ENCODE measurements around the gene HPCA.
A peak's percentile ranks its signal among the peaks of the same experiment; 100 is the strongest.
"Not testable (repeated sequence)": the region's sequence is repeated elsewhere in the genome, so short reads cannot be mapped to it uniquely, and the experiment has no call there.

Gene HPCA

GRCh38 chr1:32900956-32901822 lies 14.9 kb downstream of the HPCA start, which contains the start of gene TMEM54:
TMEM54 (minus strand) TSS chr1:32901389; CDS start chr1:32901238, 151 bp downstream.
- Histone ChIP-seq H3K4me3 (ENCODE audit: low read length) (peak within 1 kb of the TSS; percentile 76), H3K36me3 (ENCODE audit: control insufficient read depth, insufficient read depth, low read length, severe bottlenecking) (no peaks in the 10 kb centered on the region), H3K9ac (ENCODE audit: low read length) (peak within 1 kb of the TSS; percentile 78), H3K9me3 (ENCODE audit: control insufficient read depth, low read length) (no peaks in the 10 kb centered on the region), H3K27me3 (replicated peaks; ENCODE audit: control insufficient read depth, insufficient read depth, low read length) (no peaks in the 10 kb centered on the region), H3K4me1 (ENCODE audit: control insufficient read depth, insufficient read depth, low read length) (no peaks in the 10 kb centered on the region)
- peak; percentile 83 for DNase-seq (ENCODE audit: low read depth)

- DNase-seq (ENCODE audit: low read depth), result no peak
- Histone ChIP-seq H3K4me1 (ENCODE audit: control insufficient read depth, insufficient read depth, low read length) (no peaks in the 10 kb centered on the region), H3K9me3 (ENCODE audit: control insufficient read depth, low read length) (no peaks in the 10 kb centered on the region), H3K9ac (ENCODE audit: low read length) (peak overlapping the region; percentile 78), H3K27me3 (replicated peaks; ENCODE audit: control insufficient read depth, insufficient read depth, low read length) (no peaks in the 10 kb centered on the region), H3K36me3 (ENCODE audit: control insufficient read depth, insufficient read depth, low read length, severe bottlenecking) (no peaks in the 10 kb centered on the region), H3K4me3 (ENCODE audit: low read length) (peak overlapping the region; percentile 76)
These were observed 15.7 kb downstream of the HPCA start for GRCh38 chr1:32901823-32902534.

DNA sequence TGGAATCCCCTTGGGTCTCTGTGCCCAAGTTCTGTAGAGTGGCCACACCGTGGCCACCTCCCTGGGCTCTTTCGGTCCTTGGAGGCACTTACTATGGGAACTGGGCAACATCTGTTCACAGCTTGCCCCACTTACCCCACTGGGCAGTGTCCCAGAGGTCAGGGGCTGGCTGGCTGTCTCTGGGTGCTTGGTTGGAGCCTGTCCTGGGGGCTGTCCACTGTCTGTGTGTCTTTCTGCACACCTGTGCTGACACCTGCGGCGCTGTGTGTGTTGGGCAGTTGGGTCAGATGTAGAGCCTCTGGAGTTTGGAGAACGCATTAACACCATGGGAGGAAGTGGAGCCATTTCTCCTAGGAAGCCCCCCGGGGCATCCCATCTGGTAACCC lies 16.2 kb downstream of the HPCA start:
- no peak overlapping the region for H3K4me3 ChIP-seq (ENCODE audit: low read length)
- no peak overlapping the region for H3K9ac ChIP-seq (ENCODE audit: low read length)
- no peaks in the 10 kb centered on the region for H3K9me3 ChIP-seq (ENCODE audit: control insufficient read depth, low read length)
- no peaks in the 10 kb centered on the region for H3K27me3 ChIP-seq (replicated peaks; ENCODE audit: control insufficient read depth, insufficient read depth, low read length)
- H3K4me1 ChIP-seq (ENCODE audit: control insufficient read depth, insufficient read depth, low read length), result no peaks in the 10 kb centered on the region
- no peak for DNase-seq (ENCODE audit: low read depth)
- no peaks in the 10 kb centered on the region for H3K36me3 ChIP-seq (ENCODE audit: control insufficient read depth, insufficient read depth, low read length, severe bottlenecking)

DNA sequence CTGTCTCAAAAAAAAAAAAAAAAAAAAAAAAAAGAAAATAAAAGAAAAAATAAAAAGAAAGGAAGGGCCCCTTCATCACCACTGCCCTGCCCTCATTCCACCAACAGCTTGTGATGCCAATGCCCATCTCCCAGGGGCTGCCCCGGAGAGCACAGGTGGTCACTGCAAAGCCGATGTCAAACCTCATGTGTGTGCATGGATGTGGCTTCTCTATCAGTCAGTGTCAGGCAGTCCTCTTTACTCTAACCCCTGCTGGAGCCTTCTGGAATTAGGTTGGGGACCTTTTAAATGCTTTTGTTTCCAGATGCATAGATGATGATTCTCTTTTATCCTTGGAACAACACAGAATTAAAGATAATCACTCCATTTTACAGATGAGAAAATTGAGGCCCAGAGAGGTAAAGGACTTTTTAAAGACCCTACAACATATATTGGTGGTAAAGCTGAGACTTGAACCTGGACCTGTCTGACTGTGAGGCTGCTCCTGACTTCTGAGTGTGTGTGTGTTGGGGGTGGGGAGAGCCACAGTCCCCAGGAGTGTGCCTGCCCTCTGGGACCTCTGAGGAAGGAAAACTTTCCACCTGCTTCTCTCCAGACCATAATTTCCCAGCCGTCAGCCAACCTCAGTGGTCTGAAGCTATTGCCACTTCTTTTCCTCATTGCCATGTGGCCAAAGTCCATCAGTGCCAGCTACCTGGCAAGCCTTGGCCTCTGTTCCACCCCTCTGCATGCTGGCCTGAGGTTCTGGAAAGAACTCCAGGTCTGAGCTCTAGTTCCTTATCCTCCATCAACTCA lies 17.9 kb downstream of the HPCA start:
- H3K4me1 ChIP-seq (ENCODE audit: control insufficient read depth, insufficient read depth, low read length), result no peaks in the 10 kb centered on the region
- no peak for DNase-seq (ENCODE audit: low read depth)
- no peak overlapping the region for H3K4me3 ChIP-seq (ENCODE audit: low read length)
- no peaks in the 10 kb centered on the region for H3K9me3 ChIP-seq (ENCODE audit: control insufficient read depth, low read length)
- H3K27me3 ChIP-seq (replicated peaks; ENCODE audit: control insufficient read depth, insufficient read depth, low read length), result no peaks in the 10 kb centered on the region
- H3K9ac ChIP-seq (ENCODE audit: low read length), result no peak overlapping the region
- no peaks in the 10 kb centered on the region for H3K36me3 ChIP-seq (ENCODE audit: control insufficient read depth, insufficient read depth, low read length, severe bottlenecking)

DNA sequence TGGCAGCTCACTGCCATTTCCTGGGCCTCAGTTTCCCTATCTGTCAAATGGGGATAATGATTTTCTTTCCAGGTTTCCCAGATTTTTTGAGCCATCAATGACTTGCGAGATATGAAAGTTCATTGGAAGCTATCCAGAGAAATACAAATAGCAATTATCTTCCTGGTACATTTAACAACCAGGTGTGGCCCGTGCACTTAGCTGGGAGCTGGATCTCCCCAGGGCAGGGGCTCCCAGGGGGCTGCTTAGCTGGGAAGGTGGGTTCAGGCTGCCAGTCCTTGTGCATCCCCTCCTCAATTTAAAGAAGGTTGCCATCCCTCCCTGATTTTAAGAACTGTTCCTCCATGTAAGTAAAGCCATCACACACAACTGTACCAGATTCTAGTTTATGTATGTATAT lies 18.5 kb downstream of the HPCA start:
- no peaks in the 10 kb centered on the region for H3K9me3 ChIP-seq (ENCODE audit: control insufficient read depth, low read length)
- no peak overlapping the region for H3K4me3 ChIP-seq (ENCODE audit: low read length)
- H3K9ac ChIP-seq (ENCODE audit: low read length), result no peak overlapping the region
- no peaks in the 10 kb centered on the region for H3K36me3 ChIP-seq (ENCODE audit: control insufficient read depth, insufficient read depth, low read length, severe bottlenecking)
- no peaks in the 10 kb centered on the region for H3K27me3 ChIP-seq (replicated peaks; ENCODE audit: control insufficient read depth, insufficient read depth, low read length)
- no peaks in the 10 kb centered on the region for H3K4me1 ChIP-seq (ENCODE audit: control insufficient read depth, insufficient read depth, low read length)
- no peak for DNase-seq (ENCODE audit: low read depth)

DNA sequence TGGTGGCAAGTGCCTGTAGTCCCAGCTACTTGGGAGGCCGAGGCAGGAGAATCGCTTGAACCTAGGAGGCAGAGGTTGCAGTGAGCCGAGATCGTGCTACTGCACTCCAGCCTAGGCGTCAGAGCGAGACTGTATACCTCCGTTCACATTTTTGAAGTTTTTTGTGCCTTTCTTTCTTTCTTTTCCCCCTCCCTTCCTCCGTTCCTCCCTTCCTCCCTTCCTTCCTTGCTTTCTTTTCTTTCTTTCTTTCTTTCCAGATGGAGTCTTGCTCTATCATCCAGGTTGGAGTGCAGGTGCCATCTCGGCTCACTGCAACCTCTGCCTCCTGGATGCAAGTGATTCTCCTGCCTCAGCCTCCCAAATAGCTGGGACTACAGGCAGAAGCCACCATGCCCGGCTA lies 19.3 kb downstream of the HPCA start:
- H3K27me3 ChIP-seq (replicated peaks; ENCODE audit: control insufficient read depth, insufficient read depth, low read length); H3K4me3 ChIP-seq (ENCODE audit: low read length); DNase-seq (ENCODE audit: low read depth): not testable (repeated sequence)

GRCh38 chr1:32906654-32907053 lies 20.4 kb downstream of the HPCA start:
- Histone ChIP-seq H3K27me3 (replicated peaks; ENCODE audit: control insufficient read depth, insufficient read depth, low read length) (no peaks in the 10 kb centered on the region), H3K9ac (ENCODE audit: low read length) (no peak overlapping the region), H3K36me3 (ENCODE audit: control insufficient read depth, insufficient read depth, low read length, severe bottlenecking) (no peaks in the 10 kb centered on the region), H3K4me3 (ENCODE audit: low read length) (no peak overlapping the region), H3K4me1 (ENCODE audit: control insufficient read depth, insufficient read depth, low read length) (no peaks in the 10 kb centered on the region), H3K9me3 (ENCODE audit: control insufficient read depth, low read length) (peaks cover 4% of the 10 kb centered on the region)
- DNase-seq (ENCODE audit: low read depth), result no peak

More for the DNA sequence above, 19.3 kb downstream of the HPCA start:
- not testable (repeated sequence) for H3K36me3 ChIP-seq (ENCODE audit: control insufficient read depth, insufficient read depth, low read length, severe bottlenecking); H3K9ac ChIP-seq (ENCODE audit: low read length); H3K4me1 ChIP-seq (ENCODE audit: control insufficient read depth, insufficient read depth, low read length); H3K9me3 ChIP-seq (ENCODE audit: control insufficient read depth, low read length)

- DNase-seq (ENCODE audit: low read depth), result no peak
- Histone ChIP-seq H3K27me3 (replicated peaks; ENCODE audit: control insufficient read depth, insufficient read depth, low read length) (no peaks in the 10 kb centered on the region), H3K36me3 (ENCODE audit: control insufficient read depth, insufficient read depth, low read length, severe bottlenecking) (no peaks in the 10 kb centered on the region), H3K9ac (ENCODE audit: low read length) (no peak overlapping the region), H3K4me1 (ENCODE audit: control insufficient read depth, insufficient read depth, low read length) (no peaks in the 10 kb centered on the region), H3K9me3 (ENCODE audit: control insufficient read depth, low read length) (peaks cover 4% of the 10 kb centered on the region), H3K4me3 (ENCODE audit: low read length) (no peak overlapping the region)
These were observed 21.1 kb downstream of the HPCA start for GRCh38 chr1:32907435-32907834.

GRCh38 chr1:32910319-32910718 lies 24.0 kb downstream of the HPCA start:
- DNase-seq (ENCODE audit: low read depth), result no peak
- H3K9ac ChIP-seq (ENCODE audit: low read length), result no peak overlapping the region
- H3K4me3 ChIP-seq (ENCODE audit: low read length), result no peak overlapping the region
- peaks cover 4% of the 10 kb centered on the region for H3K9me3 ChIP-seq (ENCODE audit: control insufficient read depth, low read length)
- no peaks in the 10 kb centered on the region for H3K4me1 ChIP-seq (ENCODE audit: control insufficient read depth, insufficient read depth, low read length)
- peaks cover 3% of the 10 kb centered on the region for H3K27me3 ChIP-seq (replicated peaks; ENCODE audit: control insufficient read depth, insufficient read depth, low read length)
- no peaks in the 10 kb centered on the region for H3K36me3 ChIP-seq (ENCODE audit: control insufficient read depth, insufficient read depth, low read length, severe bottlenecking)

DNA sequence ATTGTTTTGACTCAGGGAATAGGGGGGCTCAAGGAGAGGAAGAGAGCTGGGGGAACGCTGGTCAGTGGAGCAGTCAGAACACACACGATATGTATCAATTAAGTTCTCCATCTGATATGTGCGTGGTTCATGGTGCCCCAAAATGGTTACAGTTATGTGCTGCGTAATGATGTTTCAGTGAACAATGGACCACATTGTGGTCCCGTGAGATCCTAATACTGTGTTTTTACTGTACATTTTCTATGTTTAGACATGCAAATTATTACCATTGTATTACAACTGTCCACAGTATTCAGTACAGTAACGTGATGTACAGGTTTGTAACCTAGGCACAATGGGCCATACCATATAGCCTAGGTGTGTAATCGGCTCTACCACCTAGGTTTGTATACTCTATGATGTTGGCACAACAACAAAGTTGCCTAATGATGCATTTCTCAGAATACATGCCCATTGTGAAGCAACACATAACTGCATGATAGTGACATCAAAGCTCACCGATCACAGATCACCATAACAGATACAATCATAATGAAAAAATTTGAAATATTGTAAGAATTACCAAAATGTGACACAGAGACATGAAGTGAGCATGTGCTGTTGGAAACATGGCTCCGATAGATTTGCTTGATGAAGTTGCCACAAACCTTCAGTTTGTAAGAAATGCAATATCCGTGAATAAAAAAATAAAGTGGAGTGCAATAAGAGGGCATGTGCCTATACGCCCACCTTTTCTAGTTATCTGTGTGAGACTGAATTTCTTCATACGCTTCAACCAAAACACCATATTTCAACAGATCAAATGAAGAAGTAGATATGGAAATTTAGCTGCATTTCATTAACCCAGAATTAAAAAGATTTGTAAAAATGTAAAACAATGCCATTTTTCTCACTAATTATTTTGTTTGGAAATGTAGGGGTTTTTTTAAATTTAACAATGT lies 29.7 kb downstream of the HPCA start:
- H3K4me3 ChIP-seq (ENCODE audit: low read length), result no peak overlapping the region
- no peak overlapping the region for H3K9ac ChIP-seq (ENCODE audit: low read length)
- no peaks in the 10 kb centered on the region for H3K36me3 ChIP-seq (ENCODE audit: control insufficient read depth, insufficient read depth, low read length, severe bottlenecking)
- H3K9me3 ChIP-seq (ENCODE audit: control insufficient read depth, low read length), result no peaks in the 10 kb centered on the region
- H3K4me1 ChIP-seq (ENCODE audit: control insufficient read depth, insufficient read depth, low read length), result peaks cover 15% of the 10 kb centered on the region
- peaks cover 3% of the 10 kb centered on the region for H3K27me3 ChIP-seq (replicated peaks; ENCODE audit: control insufficient read depth, insufficient read depth, low read length)
- DNase-seq (ENCODE audit: low read depth), result no peak
